ENCODE measurements around the gene IQCM. TPM values are rescaled to one million over a fixed set of nuclear protein-coding genes. Genes with fewer than 3 reads are reported as not detected.
"Not testable (repeated sequence)": the region's sequence is repeated elsewhere in the genome, so short reads cannot be mapped to it uniquely, and the experiment has no call there.

Gene IQCM
- total RNA-seq, 1 donor from 2014 or later, result not detected

DNA sequence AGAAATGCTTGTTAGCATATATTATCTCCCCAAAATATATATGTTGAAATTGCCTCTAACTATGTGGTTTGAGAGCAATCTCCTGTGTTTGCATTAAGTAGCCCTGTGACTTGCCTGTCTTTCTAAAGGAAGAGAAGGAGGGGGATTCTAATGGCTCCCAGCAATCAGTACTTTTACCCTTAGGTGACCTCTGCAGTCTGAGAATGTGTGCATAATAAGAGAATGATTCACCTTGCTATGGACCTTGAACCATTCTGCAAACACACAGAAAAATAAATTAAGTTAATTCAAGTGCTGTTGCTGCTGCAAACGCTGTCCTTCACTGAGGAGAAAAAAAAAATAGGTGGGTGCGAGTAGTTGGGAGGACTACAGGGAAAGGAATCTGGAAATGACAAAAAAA is 322.2 kb downstream of the IQCM start:
- TF ChIP-seq, protein P1, sequence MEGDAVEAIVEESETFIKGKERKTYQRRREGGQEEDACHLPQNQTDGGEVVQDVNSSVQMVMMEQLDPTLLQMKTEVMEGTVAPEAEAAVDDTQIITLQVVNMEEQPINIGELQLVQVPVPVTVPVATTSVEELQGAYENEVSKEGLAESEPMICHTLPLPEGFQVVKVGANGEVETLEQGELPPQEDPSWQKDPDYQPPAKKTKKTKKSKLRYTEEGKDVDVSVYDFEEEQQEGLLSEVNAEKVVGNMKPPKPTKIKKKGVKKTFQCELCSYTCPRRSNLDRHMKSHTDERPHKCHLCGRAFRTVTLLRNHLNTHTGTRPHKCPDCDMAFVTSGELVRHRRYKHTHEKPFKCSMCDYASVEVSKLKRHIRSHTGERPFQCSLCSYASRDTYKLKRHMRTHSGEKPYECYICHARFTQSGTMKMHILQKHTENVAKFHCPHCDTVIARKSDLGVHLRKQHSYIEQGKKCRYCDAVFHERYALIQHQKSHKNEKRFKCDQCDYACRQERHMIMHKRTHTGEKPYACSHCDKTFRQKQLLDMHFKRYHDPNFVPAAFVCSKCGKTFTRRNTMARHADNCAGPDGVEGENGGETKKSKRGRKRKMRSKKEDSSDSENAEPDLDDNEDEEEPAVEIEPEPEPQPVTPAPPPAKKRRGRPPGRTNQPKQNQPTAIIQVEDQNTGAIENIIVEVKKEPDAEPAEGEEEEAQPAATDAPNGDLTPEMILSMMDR (IDR thresholded peaks at IDR 0.05; ENCODE audit: unreplicated experiment), result no peak
- no peak overlapping the region for H3K27ac Mint-ChIP-seq

DNA sequence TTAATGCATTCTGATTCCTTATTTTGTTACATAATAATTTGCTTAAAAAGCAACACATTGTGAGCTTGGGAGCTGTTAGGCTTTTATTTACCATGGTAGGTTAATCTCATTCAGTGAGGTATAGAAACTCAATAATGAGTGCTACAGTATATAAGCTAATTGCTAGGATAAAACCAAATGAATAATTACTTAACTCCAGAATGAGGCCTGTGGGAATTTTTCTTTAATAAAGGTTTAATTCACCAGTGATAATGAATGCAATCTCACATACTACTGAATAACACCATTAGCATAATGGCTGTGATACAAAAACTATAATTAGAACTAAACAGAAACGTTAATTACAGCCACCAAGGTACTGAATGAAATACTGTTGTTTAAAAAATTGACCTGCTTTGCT is 326.3 kb downstream of the IQCM start:
- H3K27me3 Mint-ChIP-seq, result no peaks in the 10 kb centered on the region
- no peak for DNase-seq (ENCODE audit: low spot score, unreplicated experiment)
- H3K4me3 Mint-ChIP-seq (ENCODE audit: low read depth), result no peak overlapping the region
- no peaks in the 10 kb centered on the region for H3K9me3 Mint-ChIP-seq (ENCODE audit: low read depth)
- TF ChIP-seq, protein P1 (IDR thresholded peaks at IDR 0.05; ENCODE audit: unreplicated experiment), result no peak
- H3K27ac Mint-ChIP-seq, result no peak overlapping the region
- peaks cover 13% of the 10 kb centered on the region for H3K4me1 Mint-ChIP-seq (ENCODE audit: low read depth)
- no peaks in the 10 kb centered on the region for H3K36me3 Mint-ChIP-seq (ENCODE audit: insufficient read depth)

More for the DNA sequence above, 322.2 kb downstream of the IQCM start:
- Mint-ChIP-seq H3K36me3 (ENCODE audit: insufficient read depth) (no peaks in the 10 kb centered on the region), H3K4me1 (ENCODE audit: low read depth) (peaks cover 19% of the 10 kb centered on the region), H3K4me3 (ENCODE audit: low read depth) (no peak overlapping the region), H3K27me3 (no peaks in the 10 kb centered on the region), H3K9me3 (ENCODE audit: low read depth) (peaks cover 6% of the 10 kb centered on the region)
- DNase-seq (ENCODE audit: low spot score, unreplicated experiment), result no peak

DNA sequence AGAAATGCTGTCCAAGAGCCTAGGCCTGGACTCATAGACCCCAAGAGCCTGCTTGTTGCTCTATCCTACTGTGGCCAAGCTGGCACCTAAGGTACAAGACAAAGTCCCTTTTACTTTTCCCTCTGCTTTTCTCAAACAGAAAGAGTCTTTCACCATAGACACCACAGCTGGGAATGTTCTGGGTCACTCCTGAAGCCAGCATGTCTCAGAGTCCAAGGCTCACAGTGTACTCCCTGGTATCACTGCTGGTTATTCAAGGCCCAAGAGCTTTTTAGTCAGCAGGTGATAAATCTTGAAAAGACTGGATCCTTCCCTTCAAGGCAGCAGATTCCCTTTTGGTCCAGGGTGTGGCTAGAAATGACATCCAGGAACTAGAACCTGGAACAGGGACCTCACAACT is 328.8 kb downstream of the IQCM start:
- H3K36me3 Mint-ChIP-seq (ENCODE audit: insufficient read depth), result no peaks in the 10 kb centered on the region
- H3K27me3 Mint-ChIP-seq, result no peaks in the 10 kb centered on the region
- no peak for DNase-seq (ENCODE audit: low spot score, unreplicated experiment)
- H3K4me3 Mint-ChIP-seq (ENCODE audit: low read depth), result no peak overlapping the region
- H3K27ac Mint-ChIP-seq, result no peak overlapping the region
- H3K4me1 Mint-ChIP-seq (ENCODE audit: low read depth), result no peaks in the 10 kb centered on the region
- TF ChIP-seq, protein P1 (IDR thresholded peaks at IDR 0.05; ENCODE audit: unreplicated experiment), result no peak
- H3K9me3 Mint-ChIP-seq (ENCODE audit: low read depth), result no peaks in the 10 kb centered on the region

DNA sequence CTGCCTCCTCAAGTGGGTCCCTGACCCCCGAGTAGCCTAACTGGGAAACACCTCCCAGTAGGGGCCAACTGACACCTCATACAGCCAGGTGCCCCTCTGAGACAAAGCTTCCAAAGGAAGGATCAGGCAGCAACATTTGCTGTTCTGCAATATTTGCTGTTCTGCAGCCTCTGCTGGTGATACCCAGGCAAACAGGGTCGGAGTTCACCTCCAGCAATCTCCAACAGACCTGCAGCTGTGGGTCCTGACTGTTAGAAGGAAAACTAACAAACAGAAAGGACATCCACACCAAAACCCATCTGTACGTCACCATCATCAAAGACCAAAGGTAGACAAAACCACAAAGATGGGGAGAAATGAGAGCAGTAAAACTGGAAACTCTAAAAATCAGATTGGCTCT is 347.0 kb downstream of the IQCM start:
- not testable (repeated sequence) for H3K27ac Mint-ChIP-seq; H3K36me3 Mint-ChIP-seq (ENCODE audit: insufficient read depth); H3K4me1 Mint-ChIP-seq (ENCODE audit: low read depth); H3K27me3 Mint-ChIP-seq; DNase-seq (ENCODE audit: low spot score, unreplicated experiment); H3K4me3 Mint-ChIP-seq (ENCODE audit: low read depth)
- H3K9me3 Mint-ChIP-seq (ENCODE audit: low read depth), result peaks cover 10% of the 10 kb centered on the region

DNA sequence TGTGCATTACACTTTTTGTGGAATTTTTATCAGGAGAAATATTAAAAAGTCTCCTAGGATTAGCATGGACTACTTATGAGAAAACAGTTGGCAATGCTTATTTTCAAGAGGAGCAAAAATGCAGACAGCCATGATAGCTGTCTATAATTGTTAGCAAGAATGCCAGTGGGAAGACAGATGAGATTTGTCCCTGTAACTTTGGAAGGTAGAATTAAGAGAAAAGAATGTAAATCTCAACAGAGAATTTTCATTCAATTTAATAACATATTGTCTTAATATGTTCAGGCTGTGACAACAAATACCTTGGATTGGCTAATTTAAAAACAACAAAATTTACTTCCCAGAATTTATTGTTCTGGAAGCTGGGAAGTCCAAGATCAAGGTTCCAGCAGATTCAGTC is 349.2 kb downstream of the IQCM start:
- no peak overlapping the region for H3K27ac Mint-ChIP-seq
- no peaks in the 10 kb centered on the region for H3K36me3 Mint-ChIP-seq (ENCODE audit: insufficient read depth)
- DNase-seq (ENCODE audit: low spot score, unreplicated experiment), result no peak
- no peaks in the 10 kb centered on the region for H3K27me3 Mint-ChIP-seq
- peaks cover 6% of the 10 kb centered on the region for H3K9me3 Mint-ChIP-seq (ENCODE audit: low read depth)
- TF ChIP-seq, protein P1 (IDR thresholded peaks at IDR 0.05; ENCODE audit: unreplicated experiment), result no peak
- no peaks in the 10 kb centered on the region for H3K4me1 Mint-ChIP-seq (ENCODE audit: low read depth)
- H3K4me3 Mint-ChIP-seq (ENCODE audit: low read depth), result no peak overlapping the region

DNA sequence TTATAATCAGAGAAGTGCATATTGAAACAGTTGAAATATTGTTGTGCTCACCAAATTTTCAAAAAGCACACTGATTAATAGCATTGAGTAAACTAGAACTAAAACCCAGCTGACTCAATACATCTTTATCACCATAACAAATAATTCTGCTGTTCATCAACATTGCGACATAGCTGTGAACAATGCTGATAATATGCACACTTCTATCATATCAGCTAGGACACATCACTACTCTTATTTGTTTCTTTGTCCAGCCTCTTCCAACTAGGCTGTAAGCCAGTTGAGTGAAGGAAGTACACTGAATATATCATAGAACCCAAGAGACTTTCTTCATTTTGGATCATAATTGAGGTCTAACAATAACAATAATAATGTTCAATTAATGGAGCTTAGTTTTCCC is 349.7 kb downstream of the IQCM start:
- Mint-ChIP-seq H3K36me3 (ENCODE audit: insufficient read depth) (no peaks in the 10 kb centered on the region), H3K4me1 (ENCODE audit: low read depth) (no peaks in the 10 kb centered on the region), H3K4me3 (ENCODE audit: low read depth) (no peak overlapping the region), H3K27ac (no peak overlapping the region), H3K9me3 (ENCODE audit: low read depth) (peaks cover 6% of the 10 kb centered on the region), H3K27me3 (no peaks in the 10 kb centered on the region)
- TF ChIP-seq, protein P1 (IDR thresholded peaks at IDR 0.05; ENCODE audit: unreplicated experiment), result no peak
- DNase-seq (ENCODE audit: low spot score, unreplicated experiment), result no peak
